ENCODE measurements around the gene TRIP10.

DNA sequence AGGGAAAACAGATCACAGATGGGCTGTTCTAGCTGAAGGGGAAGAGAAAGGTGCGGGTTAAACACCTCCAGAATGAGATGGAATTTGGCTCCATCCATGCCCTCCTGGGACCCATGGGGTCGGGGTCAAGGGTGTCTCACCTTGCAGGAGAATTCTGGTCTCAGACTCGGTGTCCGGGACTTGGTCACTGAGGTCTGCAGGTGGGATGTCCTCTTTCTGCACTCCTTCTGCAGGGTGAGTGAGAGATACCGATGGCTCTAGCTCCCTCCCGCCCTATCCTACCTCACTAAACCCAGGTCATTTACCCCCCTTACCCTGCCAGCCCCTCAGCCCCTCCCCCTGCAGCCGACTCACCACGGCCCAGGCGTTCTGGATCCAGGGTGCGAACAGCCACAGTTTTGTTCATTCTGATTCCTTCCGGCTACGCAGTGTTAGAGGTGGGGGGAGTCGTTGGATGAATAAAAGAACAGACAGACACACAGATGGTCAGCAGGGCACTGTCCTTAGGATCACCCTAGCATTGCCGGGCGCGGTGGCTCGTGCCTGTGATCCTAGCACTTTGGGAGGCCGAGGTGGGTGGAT, 43.1 kb upstream of the TRIP10 start:
- no peak for TF ChIP-seq ERF (CRISPR knock-in tag; IDR thresholded peaks at IDR 0.05)
- TF ChIP-seq, protein P1, sequence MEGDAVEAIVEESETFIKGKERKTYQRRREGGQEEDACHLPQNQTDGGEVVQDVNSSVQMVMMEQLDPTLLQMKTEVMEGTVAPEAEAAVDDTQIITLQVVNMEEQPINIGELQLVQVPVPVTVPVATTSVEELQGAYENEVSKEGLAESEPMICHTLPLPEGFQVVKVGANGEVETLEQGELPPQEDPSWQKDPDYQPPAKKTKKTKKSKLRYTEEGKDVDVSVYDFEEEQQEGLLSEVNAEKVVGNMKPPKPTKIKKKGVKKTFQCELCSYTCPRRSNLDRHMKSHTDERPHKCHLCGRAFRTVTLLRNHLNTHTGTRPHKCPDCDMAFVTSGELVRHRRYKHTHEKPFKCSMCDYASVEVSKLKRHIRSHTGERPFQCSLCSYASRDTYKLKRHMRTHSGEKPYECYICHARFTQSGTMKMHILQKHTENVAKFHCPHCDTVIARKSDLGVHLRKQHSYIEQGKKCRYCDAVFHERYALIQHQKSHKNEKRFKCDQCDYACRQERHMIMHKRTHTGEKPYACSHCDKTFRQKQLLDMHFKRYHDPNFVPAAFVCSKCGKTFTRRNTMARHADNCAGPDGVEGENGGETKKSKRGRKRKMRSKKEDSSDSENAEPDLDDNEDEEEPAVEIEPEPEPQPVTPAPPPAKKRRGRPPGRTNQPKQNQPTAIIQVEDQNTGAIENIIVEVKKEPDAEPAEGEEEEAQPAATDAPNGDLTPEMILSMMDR (CRISPR knock-in tag; IDR thresholded peaks at IDR 0.05), result no peak
- TF ChIP-seq, protein P2, sequence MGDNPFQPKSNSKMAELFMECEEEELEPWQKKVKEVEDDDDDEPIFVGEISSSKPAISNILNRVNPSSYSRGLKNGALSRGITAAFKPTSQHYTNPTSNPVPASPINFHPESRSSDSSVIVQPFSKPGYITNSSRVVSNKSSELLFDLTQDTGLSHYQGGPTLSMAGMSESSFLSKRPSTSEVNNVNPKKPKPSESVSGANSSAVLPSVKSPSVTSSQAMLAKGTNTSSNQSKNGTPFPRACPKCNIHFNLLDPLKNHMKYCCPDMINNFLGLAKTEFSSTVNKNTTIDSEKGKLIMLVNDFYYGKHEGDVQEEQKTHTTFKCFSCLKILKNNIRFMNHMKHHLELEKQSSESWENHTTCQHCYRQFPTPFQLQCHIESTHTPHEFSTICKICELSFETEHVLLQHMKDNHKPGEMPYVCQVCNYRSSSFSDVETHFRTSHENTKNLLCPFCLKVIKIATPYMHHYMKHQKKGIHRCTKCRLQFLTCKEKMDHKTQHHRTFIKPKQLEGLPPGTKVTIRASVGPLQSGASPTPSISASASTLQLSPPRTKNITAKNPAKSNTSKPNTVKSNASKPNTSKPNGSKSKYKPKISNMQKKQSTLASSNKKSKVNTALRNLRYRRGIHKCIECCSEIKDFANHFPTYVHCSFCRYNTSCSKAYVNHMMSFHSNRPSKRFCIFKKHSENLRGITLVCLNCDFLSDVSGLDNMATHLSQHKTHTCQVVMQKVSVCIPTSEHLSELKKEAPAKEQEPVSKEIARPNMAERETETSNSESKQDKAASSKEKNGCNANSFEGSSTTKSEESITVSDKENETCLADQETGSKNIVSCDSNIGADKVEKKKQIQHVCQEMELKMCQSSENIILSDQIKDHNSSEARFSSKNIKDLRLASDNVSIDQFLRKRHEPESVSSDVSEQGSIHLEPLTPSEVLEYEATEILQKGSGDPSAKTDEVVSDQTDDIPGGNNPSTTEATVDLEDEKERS (CRISPR knock-in tag; IDR thresholded peaks at IDR 0.05), result no peak
- no peak for TF ChIP-seq NFATC3 (CRISPR knock-in tag; IDR thresholded peaks at IDR 0.05)
- no peak for TF ChIP-seq NFE2L1 (CRISPR knock-in tag; IDR thresholded peaks at IDR 0.05; ENCODE audit: borderline replicate concordance)
- no peak for TF ChIP-seq HOXA7 (CRISPR knock-in tag; IDR thresholded peaks at IDR 0.05)
- TF ChIP-seq ZNF24 (IDR thresholded peaks at IDR 0.05), result no peak
- TF ChIP-seq SP1 (IDR thresholded peaks at IDR 0.05), result no peak
- TF ChIP-seq SP1 (CRISPR knock-in tag; IDR thresholded peaks at IDR 0.05), result no peak
- no peak for TF ChIP-seq KIAA2018 (CRISPR knock-in tag; IDR thresholded peaks at IDR 0.05; ENCODE audit: borderline replicate concordance)
- no peak for TF ChIP-seq HHEX (CRISPR knock-in tag; IDR thresholded peaks at IDR 0.05)

Measured in HepG2 (cell line).